ENCODE data around the gene TCF7L2.

The TCF7L2 gene

DNA sequence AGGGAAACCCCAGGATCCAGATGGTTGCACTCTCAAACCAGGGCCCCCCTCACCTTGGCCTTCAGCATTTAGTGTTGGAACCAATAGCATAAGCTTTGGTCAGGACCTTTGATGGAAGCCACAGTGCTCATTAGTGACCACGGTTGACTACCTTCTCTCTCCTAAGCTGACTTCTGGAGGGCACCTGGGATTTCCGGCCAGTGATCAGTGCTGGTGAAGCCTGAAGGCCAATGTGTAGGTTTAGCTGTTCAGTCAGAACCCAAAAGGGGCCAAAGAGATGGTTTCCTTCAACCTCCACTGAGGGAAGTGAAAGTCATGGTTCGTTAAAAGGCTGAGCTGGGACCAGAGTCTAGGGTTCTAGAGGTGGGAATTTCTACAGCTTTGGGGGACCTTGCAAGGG is 46.4 kb downstream of the TCF7L2 start:
- TF ChIP-seq, protein P1, sequence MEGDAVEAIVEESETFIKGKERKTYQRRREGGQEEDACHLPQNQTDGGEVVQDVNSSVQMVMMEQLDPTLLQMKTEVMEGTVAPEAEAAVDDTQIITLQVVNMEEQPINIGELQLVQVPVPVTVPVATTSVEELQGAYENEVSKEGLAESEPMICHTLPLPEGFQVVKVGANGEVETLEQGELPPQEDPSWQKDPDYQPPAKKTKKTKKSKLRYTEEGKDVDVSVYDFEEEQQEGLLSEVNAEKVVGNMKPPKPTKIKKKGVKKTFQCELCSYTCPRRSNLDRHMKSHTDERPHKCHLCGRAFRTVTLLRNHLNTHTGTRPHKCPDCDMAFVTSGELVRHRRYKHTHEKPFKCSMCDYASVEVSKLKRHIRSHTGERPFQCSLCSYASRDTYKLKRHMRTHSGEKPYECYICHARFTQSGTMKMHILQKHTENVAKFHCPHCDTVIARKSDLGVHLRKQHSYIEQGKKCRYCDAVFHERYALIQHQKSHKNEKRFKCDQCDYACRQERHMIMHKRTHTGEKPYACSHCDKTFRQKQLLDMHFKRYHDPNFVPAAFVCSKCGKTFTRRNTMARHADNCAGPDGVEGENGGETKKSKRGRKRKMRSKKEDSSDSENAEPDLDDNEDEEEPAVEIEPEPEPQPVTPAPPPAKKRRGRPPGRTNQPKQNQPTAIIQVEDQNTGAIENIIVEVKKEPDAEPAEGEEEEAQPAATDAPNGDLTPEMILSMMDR (IDR thresholded peaks at IDR 0.05), result no peak

DNA sequence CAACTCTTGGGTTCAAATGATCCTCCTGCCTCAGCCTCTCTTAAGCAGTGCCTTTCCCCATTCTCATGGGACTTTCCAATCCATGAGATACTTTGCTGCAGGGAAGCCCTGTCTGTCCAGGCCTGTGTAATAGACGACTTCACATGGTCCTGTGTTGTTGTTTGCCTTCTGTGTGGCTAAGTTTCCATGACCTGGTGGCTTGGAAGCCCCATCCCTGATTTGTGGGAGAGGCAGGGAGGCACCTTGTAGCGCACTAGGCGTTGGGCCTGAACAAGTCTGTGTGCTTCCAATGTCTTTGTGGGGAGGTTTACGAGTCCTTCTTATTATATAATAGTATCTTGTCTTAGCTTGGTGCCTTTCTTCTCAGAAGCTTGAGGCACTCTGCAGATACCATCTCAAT is 49.1 kb downstream of the TCF7L2 start:
- TF ChIP-seq, protein P1 (IDR thresholded peaks at IDR 0.05), result no peak

DNA sequence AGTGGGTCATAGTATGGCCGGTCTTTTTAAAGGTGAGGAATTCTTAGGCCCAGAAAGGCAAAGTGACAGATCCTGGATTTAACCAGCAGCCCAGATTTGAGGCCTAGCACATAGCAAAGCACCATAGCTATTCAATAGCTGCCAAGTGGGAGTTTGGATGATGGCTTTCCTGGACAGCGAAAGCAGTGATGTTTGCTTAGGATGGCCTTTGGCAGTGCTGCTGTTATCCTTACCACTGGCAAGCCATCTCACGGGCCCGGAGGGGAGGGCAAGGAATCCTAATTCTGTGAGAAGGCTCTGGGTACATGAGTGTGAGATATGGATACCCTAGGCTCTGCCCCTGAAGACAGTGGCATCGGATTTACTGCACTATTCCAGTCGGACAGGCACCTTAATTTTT is 50.4 kb downstream of the TCF7L2 start:
- TF ChIP-seq, protein P1 (IDR thresholded peaks at IDR 0.05), result no peak

DNA sequence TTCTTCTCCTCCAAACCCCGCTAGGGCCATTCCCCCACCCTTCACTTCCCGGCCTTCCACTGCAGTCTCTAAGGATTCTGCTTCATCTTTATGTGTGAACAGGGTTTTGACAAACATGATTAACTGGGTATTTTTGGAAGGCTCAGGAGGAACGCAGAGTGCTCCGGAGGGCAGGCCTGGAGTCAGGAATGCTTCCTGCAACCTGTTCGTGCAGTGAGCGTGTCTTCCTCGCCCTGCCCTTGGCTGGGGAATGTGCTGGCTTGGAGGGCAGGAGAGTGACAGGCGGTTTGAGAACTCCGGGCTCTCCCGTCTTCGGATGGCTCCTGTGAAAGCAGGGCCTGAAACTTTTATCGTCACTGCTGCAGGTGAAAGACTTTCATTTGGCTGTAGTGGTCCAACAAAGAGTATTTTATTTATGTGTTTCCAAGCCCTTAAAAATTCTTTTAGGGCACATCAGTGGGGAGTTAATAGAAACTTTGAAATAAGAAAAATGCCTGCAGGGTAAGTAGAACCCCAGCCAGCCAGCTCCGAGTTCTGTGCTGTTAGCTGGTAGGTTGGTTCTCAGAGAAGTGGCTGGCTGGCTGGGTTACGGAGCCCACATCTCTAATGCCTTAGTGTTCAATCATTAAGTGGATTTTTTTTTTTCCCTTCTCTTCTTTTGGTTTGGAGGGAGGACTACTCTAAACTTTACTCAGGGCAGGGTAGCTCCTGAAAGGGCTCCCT is 51.0 kb downstream of the TCF7L2 start:
- TF ChIP-seq, protein P1 (IDR thresholded peaks at IDR 0.05), result no peak

DNA sequence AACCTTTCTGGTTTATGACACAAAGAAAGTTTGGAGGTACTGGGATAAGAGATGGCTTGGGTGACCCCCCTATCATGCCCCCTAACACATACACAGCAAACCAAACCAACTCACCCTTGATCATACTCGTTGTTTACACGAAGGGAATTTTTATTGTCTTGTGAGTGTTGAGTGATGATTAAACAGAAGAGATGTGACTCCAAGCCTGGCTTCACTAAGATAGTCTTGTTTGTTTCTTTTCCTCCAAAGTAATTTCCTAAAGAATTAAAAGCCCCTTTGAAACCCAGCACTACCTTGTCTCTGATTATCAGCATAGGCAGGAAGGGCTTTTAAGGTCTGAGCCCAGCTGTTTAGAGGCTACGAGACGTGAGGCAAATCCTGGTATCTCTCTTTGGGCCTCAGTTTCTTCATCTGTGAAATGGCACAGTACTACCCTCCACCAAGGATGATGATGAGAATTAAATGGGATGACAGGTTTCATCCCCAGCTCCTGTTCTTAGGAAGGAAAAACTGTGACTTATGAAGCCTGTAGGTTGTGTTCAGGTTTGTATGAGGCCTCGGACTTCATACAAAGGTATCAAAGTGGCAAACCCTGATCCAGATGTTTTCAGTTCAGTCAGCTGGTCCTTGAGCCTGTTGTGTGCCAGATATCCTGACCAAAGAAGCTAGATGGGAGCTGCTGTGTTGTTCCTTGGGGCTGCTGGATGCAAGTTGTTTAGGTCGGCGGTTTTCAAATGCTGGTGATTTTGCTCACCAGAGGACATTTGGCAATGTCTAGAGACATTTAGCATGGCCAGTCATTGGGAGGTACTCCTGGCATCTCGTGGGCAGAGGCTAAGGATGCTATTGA is 51.8 kb downstream of the TCF7L2 start:
- TF ChIP-seq, protein P1 (IDR thresholded peaks at IDR 0.05), result no peak

DNA sequence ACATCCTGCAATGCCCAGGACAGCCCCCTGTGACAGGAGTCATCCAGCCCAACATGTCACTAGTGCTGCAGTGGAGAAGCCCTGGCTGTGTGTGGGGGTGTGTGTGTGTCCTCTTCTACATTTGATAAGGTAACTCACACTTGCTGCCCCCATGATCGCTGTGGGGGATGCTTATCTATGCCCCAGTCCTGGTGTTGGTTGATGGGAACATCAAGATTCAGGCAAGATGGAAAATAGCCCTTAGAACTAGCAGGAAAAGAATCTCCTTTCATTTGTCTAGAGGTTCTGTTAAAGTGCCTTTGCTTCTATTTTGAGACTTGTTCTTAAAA is 52.4 kb downstream of the TCF7L2 start:
- TF ChIP-seq, protein P1 (IDR thresholded peaks at IDR 0.05), result no peak

DNA sequence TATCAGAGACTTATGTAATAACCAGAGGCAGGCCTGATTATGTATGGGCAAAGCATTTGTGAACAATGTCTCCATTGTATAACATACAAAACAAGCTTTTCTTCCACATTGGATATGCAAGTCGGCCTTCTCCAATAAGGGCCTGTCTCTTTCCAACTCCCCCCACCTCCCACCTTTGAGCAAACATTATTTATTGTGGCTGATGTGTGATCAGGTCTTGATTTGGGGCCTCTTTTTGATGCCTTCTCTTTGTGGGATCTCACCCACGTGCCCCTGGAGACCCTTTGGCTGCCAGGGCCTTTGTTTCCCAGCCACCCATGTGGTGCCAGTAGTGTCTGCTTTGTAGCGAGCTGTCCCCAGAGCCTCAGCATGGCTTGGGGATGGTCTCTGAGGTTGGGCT is 53.0 kb downstream of the TCF7L2 start:
- TF ChIP-seq, protein P1 (IDR thresholded peaks at IDR 0.05), result no peak

Measured in LNCAP (cell line).